Liver (tissue), 9 donors: ENCODE results near the gene SRGAP1. TPM values are rescaled to one million over a fixed set of nuclear protein-coding genes. Genes with fewer than 3 reads are reported as not detected.

Experiments
- DNase-seq: peaks from one replicate; pipeline ENCODE4 v3.0.0-alpha.2; 2017; ENCODE audit warnings: low spot score
- H3K27ac ChIP-seq, 2 donors: one replicate each; pipeline ENCODE4 v1.7.0; 2013; ENCODE audit warnings: inconsistent platforms in 2 of 2, low read length in 2 of 2, control low read depth in 1 of 2, low read depth in 1 of 2, mild to moderate bottlenecking in 1 of 2
- H3K27me3 ChIP-seq, 4 donors: one replicate each; pipeline versions ENCODE4 v1.6.1 to v1.7.0; 2013; ENCODE audit warnings: low read length in 3 of 4, inconsistent platforms in 1 of 4, mild to moderate bottlenecking in 1 of 4, moderate library complexity in 1 of 4; ENCODE audit not compliant: control insufficient read depth in 4 of 4, insufficient read depth in 4 of 4
- H3K36me3 ChIP-seq, 4 donors: one replicate each; pipeline versions ENCODE4 v1.6.1 to v1.7.0; 2013; ENCODE audit warnings: low read length in 3 of 4, mild to moderate bottlenecking in 3 of 4, low read depth in 1 of 4, moderate library complexity in 1 of 4; ENCODE audit not compliant: control insufficient read depth in 4 of 4, insufficient read depth in 3 of 4
- H3K4me1 ChIP-seq, 4 donors: one replicate each; pipeline versions ENCODE4 v1.6.1 to v1.7.0; 2013; ENCODE audit warnings: low read length in 3 of 4, mild to moderate bottlenecking in 3 of 4, moderate library complexity in 1 of 4; ENCODE audit not compliant: control insufficient read depth in 4 of 4, insufficient read depth in 4 of 4
- H3K4me3 ChIP-seq, 3 donors: one replicate each; pipeline versions ENCODE4 v1.6.1 to v1.7.0; 2013; ENCODE audit warnings: low read length in 3 of 3, control low read depth in 1 of 3, low read depth in 1 of 3, mild to moderate bottlenecking in 1 of 3
- H3K9ac ChIP-seq, 2 donors: one replicate each; pipeline ENCODE4 v1.7.0; 2013; ENCODE audit warnings: low read length in 2 of 2, mild to moderate bottlenecking in 2 of 2, moderate library complexity in 2 of 2, control low read depth in 1 of 2, low read depth in 1 of 2
- H3K9me3 ChIP-seq, 4 donors: one replicate each; pipeline versions ENCODE4 v1.6.1 to v1.7.0; 2013; ENCODE audit warnings: low read length in 3 of 4; ENCODE audit not compliant: control insufficient read depth in 4 of 4
- CTCF ChIP-seq: fragments of 150-350 bp; IDR thresholded peaks from 2 replicates; pipeline ENCODE4 v1.5.1; 2017; ENCODE audit warnings: improper control_type of control experiment, low read depth, low read length; ENCODE audit not compliant: missing input control
- FOXA1 ChIP-seq: IDR thresholded peaks from 2 replicates; pipeline ENCODE4 v1.6.1; 2016; ENCODE audit warnings: antibody characterized with exemption
- FOXA2 ChIP-seq: IDR thresholded peaks from 2 replicates; pipeline ENCODE4 v1.6.1; 2016; ENCODE audit warnings: antibody characterized with exemption
- HNF4A ChIP-seq, 2 donors: conservative IDR thresholded peaks; 2 replicates each; pipeline ENCODE4 v1.6.1; 2016; ENCODE audit warnings: antibody characterized with exemption in 2 of 2, mild to moderate bottlenecking in 2 of 2
- HNF4G ChIP-seq: IDR thresholded peaks from 2 replicates; pipeline ENCODE4 v1.6.1; 2016; ENCODE audit warnings: antibody characterized with exemption
- JUND ChIP-seq, 2 donors: IDR thresholded peaks; 2 replicates each; pipeline ENCODE4 v1.6.1; 2016; ENCODE audit warnings: antibody characterized with exemption in 2 of 2
- RAD21 ChIP-seq, 2 donors: IDR thresholded peaks; 2 replicates each; pipeline ENCODE4 v1.6.1; 2016; ENCODE audit warnings: antibody characterized with exemption in 2 of 2, mild to moderate bottlenecking in 2 of 2
- REST ChIP-seq: IDR thresholded peaks from 2 replicates; pipeline ENCODE4 v1.6.1; 2016; ENCODE audit warnings: antibody characterized with exemption, mild to moderate bottlenecking
- WGBS: extraction: QIAGEN DNeasy Blood & Tissue Kit; methylation state at CpG from one replicate; pipeline ENCODE4 v1.1.7; 2013; 5-methylcytosine and 5-hydroxymethylcytosine counted together
- polyA plus RNA-seq, 2 donors: library from polyadenylated mRNA; stranded (reverse) in 1 of 2; unstranded in 1 of 2; fragments of 200-250 nt in 1 of 2; fragments of >200 nt in 1 of 2; fragmentation: Nextera tagmentation in 1 of 2; extraction: Ambion mirVana in 1 of 2; gene quantifications; one replicate each; pipeline versions ENCODE4 v1.2.1 to v1.2.3, GENCODE V29; 2013 to 2015
- total RNA-seq, 2 donors: library from RNA; depleted of rRNA; stranded (reverse); fragments of >200 nt; gene quantifications; one replicate each; pipeline ENCODE4 v1.2.3, GENCODE V29; 2014
- TF ChIP-seq, protein P1 (sequence below): IDR thresholded peaks from 2 replicates; pipeline ENCODE4 v1.6.1; 2016; ENCODE audit warnings: antibody characterized with exemption
- TF ChIP-seq, protein P2 (sequence below): IDR thresholded peaks from 2 replicates; pipeline ENCODE4 v1.6.1; 2016; ENCODE audit warnings: antibody characterized with exemption
- donor health status: healthy.
- donor health status: healthy.
- donor health status: healthy.
- donor health status: healthy.
- donor health status: healthy.

SRGAP1 gene
- total and polyA plus RNA-seq, 4 donors = 0.28 to 1.3 (median 0.85) TPM

GRCh38 chr12:63931703-63932102 is 87.2 kb downstream of the SRGAP1 start (continued):
- TF ChIP-seq, protein P1, sequence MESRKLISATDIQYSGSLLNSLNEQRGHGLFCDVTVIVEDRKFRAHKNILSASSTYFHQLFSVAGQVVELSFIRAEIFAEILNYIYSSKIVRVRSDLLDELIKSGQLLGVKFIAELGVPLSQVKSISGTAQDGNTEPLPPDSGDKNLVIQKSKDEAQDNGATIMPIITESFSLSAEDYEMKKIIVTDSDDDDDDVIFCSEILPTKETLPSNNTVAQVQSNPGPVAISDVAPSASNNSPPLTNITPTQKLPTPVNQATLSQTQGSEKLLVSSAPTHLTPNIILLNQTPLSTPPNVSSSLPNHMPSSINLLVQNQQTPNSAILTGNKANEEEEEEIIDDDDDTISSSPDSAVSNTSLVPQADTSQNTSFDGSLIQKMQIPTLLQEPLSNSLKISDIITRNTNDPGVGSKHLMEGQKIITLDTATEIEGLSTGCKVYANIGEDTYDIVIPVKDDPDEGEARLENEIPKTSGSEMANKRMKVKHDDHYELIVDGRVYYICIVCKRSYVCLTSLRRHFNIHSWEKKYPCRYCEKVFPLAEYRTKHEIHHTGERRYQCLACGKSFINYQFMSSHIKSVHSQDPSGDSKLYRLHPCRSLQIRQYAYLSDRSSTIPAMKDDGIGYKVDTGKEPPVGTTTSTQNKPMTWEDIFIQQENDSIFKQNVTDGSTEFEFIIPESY = no peak
- TF ChIP-seq, protein P2, sequence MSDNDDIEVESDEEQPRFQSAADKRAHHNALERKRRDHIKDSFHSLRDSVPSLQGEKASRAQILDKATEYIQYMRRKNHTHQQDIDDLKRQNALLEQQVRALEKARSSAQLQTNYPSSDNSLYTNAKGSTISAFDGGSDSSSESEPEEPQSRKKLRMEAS = no peak
- no peak for TF ChIP-seq HNF4A (conservative IDR thresholded peaks at IDR 0.05)
- TF ChIP-seq CTCF = no peak
- TF ChIP-seq JUND (IDR thresholded peaks at IDR 0.05) = no peak
- TF ChIP-seq FOXA1 = no peak

DNA sequence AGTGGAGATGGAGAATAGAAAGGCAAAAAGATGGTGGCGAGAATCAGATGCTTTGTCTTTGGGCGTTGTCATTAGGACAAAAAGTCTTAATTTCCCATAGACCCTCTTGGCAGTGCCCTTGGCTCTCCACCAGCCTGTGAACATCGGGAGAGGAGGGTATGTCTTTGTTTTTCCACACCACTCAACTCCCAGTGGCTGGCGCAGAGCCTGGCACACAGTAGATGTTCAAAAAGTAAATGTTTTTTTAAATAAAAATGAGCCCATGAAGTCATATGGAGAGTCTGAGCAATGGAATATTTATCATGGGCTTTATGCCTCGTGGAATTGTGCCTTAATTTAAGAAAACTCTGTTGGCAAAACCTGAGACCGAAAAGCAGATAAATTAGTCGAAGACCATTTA is 90.4 kb downstream of the SRGAP1 start:
- no peak overlapping the region for H3K9ac ChIP-seq
- peaks cover 0 to 2% (median 0%) of the 10 kb centered on the region in 4 donors for H3K27me3 ChIP-seq
- H3K4me3 ChIP-seq = no peak overlapping the region
- 83% methylated on average over 7 of the region's 7 CpGs for WGBS
- no peak for DNase-seq
- no peaks in the 10 kb centered on the region for H3K36me3 ChIP-seq
- H3K4me1 ChIP-seq = no peaks in the 10 kb centered on the region
- no peaks in the 10 kb centered on the region for H3K9me3 ChIP-seq
- no peak overlapping the region for H3K27ac ChIP-seq
- TF ChIP-seq HNF4G = no peak
- TF ChIP-seq FOXA1 = no peak
- TF ChIP-seq REST = no peak
- TF ChIP-seq, protein P2 = no peak
- TF ChIP-seq FOXA2 = no peak
- TF ChIP-seq, protein P1 = no peak

- H3K36me3 ChIP-seq = no peaks in the 10 kb centered on the region
- TF ChIP-seq, protein P1 = no peak
- no peak for TF ChIP-seq RAD21 (IDR thresholded peaks at IDR 0.05)
- H3K4me1 ChIP-seq = no peaks in the 10 kb centered on the region
- no peaks in the 10 kb centered on the region for H3K9me3 ChIP-seq
- H3K4me3 ChIP-seq = no peak overlapping the region
- H3K27ac ChIP-seq = no peak overlapping the region
- DNase-seq = no peak
- H3K9ac ChIP-seq = no peak overlapping the region
- H3K27me3 ChIP-seq = peaks cover 0 to 2% (median 0%) of the 10 kb centered on the region in 4 donors
Observed at GRCh38 chr12:63935361-63935760, 90.9 kb downstream of the SRGAP1 start.
